NCI-H82 treated with DMSO at 0.1 percent for 48 hours (cell line): ENCODE results near the gene SCARF2.
"Not testable (repeated sequence)": the region's sequence is repeated elsewhere in the genome, so short reads cannot be mapped to it uniquely, and the experiment has no call there.

Experiments used
- DNase-seq: peaks from one replicate; lab custom pipeline; 2025; ENCODE audit not compliant: unreplicated experiment; lab: John Stamatoyannopoulos, UW

SCARF2 gene

GRCh38 chr22:20463324-20464095 is 25.9 kb upstream of the SCARF2 start:
- no peak for DNase-seq

GRCh38 chr22:20459862-20460261 is 22.2 kb upstream of the SCARF2 start:
- no peak for DNase-seq

- DNase-seq = no peak
Measured at GRCh38 chr22:20459152-20459542, 21.5 kb upstream of the SCARF2 start.

- DNase-seq = no peak
Measured at GRCh38 chr22:20458530-20459151, 21.0 kb upstream of the SCARF2 start.

GRCh38 chr22:20457506-20458240 is 20.0 kb upstream of the SCARF2 start:
- no peak for DNase-seq

GRCh38 chr22:20456722-20457076 is 19.1 kb upstream of the SCARF2 start:
- no peak for DNase-seq

GRCh38 chr22:20456064-20456721 is 18.6 kb upstream of the SCARF2 start:
- peak; percentile 46 for DNase-seq

GRCh38 chr22:20455709-20456063 is 18.1 kb upstream of the SCARF2 start:
- DNase-seq = no peak

- no peak for DNase-seq
Measured at GRCh38 chr22:20453222-20453621, 15.6 kb upstream of the SCARF2 start.

- DNase-seq = no peak
Measured at GRCh38 chr22:20451920-20452319, 14.3 kb upstream of the SCARF2 start.

- not testable (repeated sequence) for DNase-seq
Measured at GRCh38 chr22:20451129-20451778, 13.6 kb upstream of the SCARF2 start.

GRCh38 chr22:20450551-20450906 is 12.9 kb upstream of the SCARF2 start:
- no peak for DNase-seq

- DNase-seq = no peak
Measured at GRCh38 chr22:20449819-20450550, 12.4 kb upstream of the SCARF2 start.

GRCh38 chr22:20448630-20449029 is 11.0 kb upstream of the SCARF2 start:
- no peak for DNase-seq

- no peak for DNase-seq
Measured at GRCh38 chr22:20446383-20446970, 8.9 kb upstream of the SCARF2 start.

- no peak for DNase-seq
Measured at GRCh38 chr22:20444325-20444724, 6.7 kb upstream of the SCARF2 start.

- DNase-seq = no peak
Measured at GRCh38 chr22:20442485-20443284, 5.1 kb upstream of the SCARF2 start.

- DNase-seq = no peak
Measured at GRCh38 chr22:20441631-20442484, 4.2 kb upstream of the SCARF2 start.
